CD4-positive, alpha-beta T cell (primary cell): ENCODE measurements around the gene STK26. TPM values are rescaled to one million over a fixed set of nuclear protein-coding genes. Genes with fewer than 3 reads are reported as not detected.

Experiments
- ATAC-seq: fragments of 200-7000 bp; cut with Tn5 transposase; one replicate; pipeline ENCODE4 v1.10.0; 2022; ENCODE audit warnings: mild to moderate bottlenecking; ENCODE audit not compliant: poor library complexity
- CTCF ChIA-PET: fragments of 350-600 bp; sonication (Branson Sonifier 250); formaldehyde crosslinking; loops from one replicate; lab custom pipeline; 2021; ENCODE audit warnings: antibody characterized with exemption, inconsistent platforms; lab: Charles Lee
- POLR2A ChIA-PET: fragments of 350-600 bp; sonication (Branson Sonifier 250); formaldehyde crosslinking; loops from one replicate; lab custom pipeline; 2021; ENCODE audit warnings: antibody characterized with exemption, inconsistent platforms; lab: Charles Lee
- DNase-seq, 14 experiments: peaks; one replicate each; pipeline ENCODE4 v3.0.0-alpha.2; 2013 to 2020; ENCODE audit warnings: mixed read lengths in 2 of 14
- H3K27ac ChIP-seq, 2 donors: one replicate each; pipeline versions ENCODE4 v1.5.1 to v1.7.0; 2013; ENCODE audit warnings: low read length in 2 of 2, low read depth in 1 of 2, mild to moderate bottlenecking in 1 of 2
- H3K27me3 ChIP-seq, 2 experiments: 1 replicate in 1 of 2; 2 replicates in 1 of 2; pipeline versions ENCODE4 v1.6.1 to v1.7.0; 2013; ENCODE audit warnings: low read length in 2 of 2, control low read depth in 1 of 2, mild to moderate bottlenecking in 1 of 2, moderate library complexity in 1 of 2; ENCODE audit not compliant: insufficient read depth in 2 of 2, control insufficient read depth in 1 of 2
- H3K36me3 ChIP-seq: one replicate; pipeline ENCODE4 v1.6.1; 2013; ENCODE audit warnings: low read length, control low read depth; ENCODE audit not compliant: insufficient read depth
- H3K4me1 ChIP-seq: one replicate; pipeline ENCODE4 v1.6.1; 2013; ENCODE audit warnings: low read length, control low read depth; ENCODE audit not compliant: insufficient read depth
- H3K4me3 ChIP-seq: one replicate; pipeline ENCODE4 v1.5.1; 2013; ENCODE audit warnings: mild to moderate bottlenecking, low read length, moderate library complexity
- H3K9me3 ChIP-seq, 2 experiments: 1 replicate in 1 of 2; 2 replicates in 1 of 2; pipeline versions ENCODE4 v1.6.1 to v1.7.0; 2013; ENCODE audit warnings: low read length in 2 of 2, mild to moderate bottlenecking in 2 of 2, control low read depth in 1 of 2, moderate library complexity in 1 of 2; ENCODE audit not compliant: control insufficient read depth in 1 of 2, insufficient read depth in 1 of 2
- H3K27ac Mint-ChIP-seq: one replicate; pipeline ENCODE4 v1.8.0; 2020; ENCODE audit warnings: mixed read lengths
- H3K27me3 Mint-ChIP-seq: one replicate; pipeline ENCODE4 v1.8.0; 2021; ENCODE audit warnings: mixed read lengths
- H3K36me3 Mint-ChIP-seq: one replicate; pipeline ENCODE4 v1.8.0; 2021; ENCODE audit warnings: low read depth, mixed read lengths
- H3K4me1 Mint-ChIP-seq: one replicate; pipeline ENCODE4 v1.8.0; 2021; ENCODE audit warnings: low read depth, mixed read lengths
- H3K4me3 Mint-ChIP-seq: one replicate; pipeline ENCODE4 v1.8.0; 2020; ENCODE audit warnings: mild to moderate bottlenecking, mixed read lengths
- H3K9me3 Mint-ChIP-seq: one replicate; pipeline ENCODE4 v1.8.0; 2020; ENCODE audit warnings: mixed read lengths
- intact Hi-C, 2 experiments: fragments of 100-400 bp; cut with DNase I in 1 of 2; cut with micrococcal nuclease in 1 of 2; formaldehyde crosslinking; loops; one replicate each; pipeline versions ENCODE4 v1.15.1 to v1.9.0; 2023 to 2025; cut with DNase I, micrococcal nuclease
- total RNA-seq, 174 experiments: library from RNA in 2 of 174; stranded (reverse) in 2 of 174; gene quantifications; one replicate each; pipeline ENCODE4 v1.2.3 and lab custom pipeline; 2021 to 2026
- TF ChIP-seq, protein P1 (sequence below): fragments of 200-600 bp; IDR thresholded peaks from one replicate; pipeline ENCODE4 v1.8.0; 2022; ENCODE audit warnings: antibody characterized with exemption, mild to moderate bottlenecking

Gene STK26
- total RNA-seq, 2 experiments from 2014 or later = 25.2 to 27.9 TPM

DNA sequence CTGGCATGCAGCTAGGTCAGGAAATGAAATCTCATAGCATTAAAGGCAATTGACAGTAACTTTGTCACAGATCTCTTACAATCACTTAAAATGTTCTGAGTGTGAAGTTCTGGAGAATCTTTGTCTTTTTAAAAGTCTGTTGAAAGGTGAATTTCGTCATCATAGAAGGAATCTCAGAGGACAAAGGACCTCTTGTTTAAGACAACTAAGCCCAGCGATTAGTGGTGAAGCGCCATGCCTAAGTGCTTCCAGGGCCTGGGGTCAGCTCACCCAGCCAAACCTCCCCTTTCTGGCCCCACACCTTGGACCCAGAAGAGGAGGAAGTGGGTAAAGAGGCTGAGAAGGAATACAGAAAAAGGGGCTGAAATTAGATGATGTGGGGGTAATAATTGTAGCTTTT, 96.2 kb downstream of the STK26 start:
- Histone ChIP-seq H3K27me3 (no peaks in the 10 kb centered on the region), H3K27ac (no peak overlapping the region), H3K36me3 (no peaks in the 10 kb centered on the region), H3K4me1 (no peaks in the 10 kb centered on the region), H3K4me3 (no peak overlapping the region), H3K9me3 (no peaks in the 10 kb centered on the region)
- intact Hi-C loops = no loop called here
- no peak for DNase-seq
- CTCF ChIA-PET = no interaction called here
- H3K9me3 Mint-ChIP-seq = no peaks in the 10 kb centered on the region
- TF ChIP-seq, protein P1, sequence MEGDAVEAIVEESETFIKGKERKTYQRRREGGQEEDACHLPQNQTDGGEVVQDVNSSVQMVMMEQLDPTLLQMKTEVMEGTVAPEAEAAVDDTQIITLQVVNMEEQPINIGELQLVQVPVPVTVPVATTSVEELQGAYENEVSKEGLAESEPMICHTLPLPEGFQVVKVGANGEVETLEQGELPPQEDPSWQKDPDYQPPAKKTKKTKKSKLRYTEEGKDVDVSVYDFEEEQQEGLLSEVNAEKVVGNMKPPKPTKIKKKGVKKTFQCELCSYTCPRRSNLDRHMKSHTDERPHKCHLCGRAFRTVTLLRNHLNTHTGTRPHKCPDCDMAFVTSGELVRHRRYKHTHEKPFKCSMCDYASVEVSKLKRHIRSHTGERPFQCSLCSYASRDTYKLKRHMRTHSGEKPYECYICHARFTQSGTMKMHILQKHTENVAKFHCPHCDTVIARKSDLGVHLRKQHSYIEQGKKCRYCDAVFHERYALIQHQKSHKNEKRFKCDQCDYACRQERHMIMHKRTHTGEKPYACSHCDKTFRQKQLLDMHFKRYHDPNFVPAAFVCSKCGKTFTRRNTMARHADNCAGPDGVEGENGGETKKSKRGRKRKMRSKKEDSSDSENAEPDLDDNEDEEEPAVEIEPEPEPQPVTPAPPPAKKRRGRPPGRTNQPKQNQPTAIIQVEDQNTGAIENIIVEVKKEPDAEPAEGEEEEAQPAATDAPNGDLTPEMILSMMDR = no peak
- ATAC-seq = no peak
- H3K36me3 Mint-ChIP-seq = no peaks in the 10 kb centered on the region
- POLR2A ChIA-PET = no interaction called here
- H3K4me1 Mint-ChIP-seq = no peaks in the 10 kb centered on the region
- no peak overlapping the region for H3K4me3 Mint-ChIP-seq
- no peaks in the 10 kb centered on the region for H3K27me3 Mint-ChIP-seq
- no peak overlapping the region for H3K27ac Mint-ChIP-seq

DNA sequence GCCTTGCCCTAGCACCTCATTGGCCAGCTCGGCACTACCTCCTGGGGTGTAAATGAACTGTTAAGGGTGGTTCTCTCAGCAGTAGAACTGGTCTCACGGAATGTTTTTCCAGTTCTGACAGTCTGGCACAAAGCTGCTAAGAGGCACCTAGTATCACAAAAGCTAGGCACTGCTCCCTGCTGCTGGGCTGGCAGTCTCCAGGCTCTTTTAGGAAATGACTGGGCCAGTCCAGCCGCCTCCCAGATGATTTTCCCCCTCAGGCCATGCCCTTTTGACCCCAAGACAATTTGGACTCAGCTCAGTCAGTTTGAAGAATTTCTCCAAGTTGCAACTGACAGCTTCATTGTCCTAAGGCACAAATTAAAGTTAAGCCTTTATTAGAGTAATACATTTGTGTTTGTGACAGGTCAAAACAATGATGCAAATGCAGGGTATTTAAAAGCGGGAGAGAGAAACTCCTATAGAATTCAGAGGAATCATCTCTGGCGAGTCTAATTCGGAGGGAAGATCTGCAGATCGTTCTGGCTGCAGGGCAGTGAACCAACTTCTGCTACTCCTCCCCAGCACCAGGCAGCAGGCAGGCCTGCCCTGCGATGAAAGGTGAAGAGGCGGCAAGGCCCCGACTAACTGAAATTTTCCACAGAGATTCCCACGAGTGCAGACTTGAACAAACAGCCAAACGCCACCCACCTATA, 96.9 kb downstream of the STK26 start:
- ChIA-PET CTCF (no interaction called here), POLR2A (no interaction called here)
- no peak overlapping the region for H3K27ac ChIP-seq

DNA sequence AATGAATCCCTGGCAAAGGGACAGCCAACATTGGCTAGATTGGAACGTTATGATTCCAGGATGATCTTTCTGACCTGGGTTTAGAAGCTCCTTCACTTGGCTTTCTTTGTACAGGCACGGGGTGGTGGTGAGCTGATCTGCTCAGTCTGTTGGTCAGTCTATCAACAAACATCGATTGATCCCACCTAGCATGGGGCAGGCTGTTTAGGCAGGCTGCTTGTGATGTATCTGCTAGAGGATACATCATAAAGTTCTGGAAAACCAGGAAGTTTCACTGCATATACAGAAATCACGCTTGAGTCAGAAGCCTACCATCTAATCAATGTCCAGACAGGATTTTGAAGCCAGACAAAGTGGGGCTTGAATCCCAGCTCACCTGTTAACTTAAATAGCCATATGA, 97.8 kb downstream of the STK26 start:
- intact Hi-C loops = no loop called here
- CTCF ChIA-PET = no interaction called here

More for the DNA sequence above, 96.9 kb downstream of the STK26 start:
- Mint-ChIP-seq H3K27me3 (no peaks in the 10 kb centered on the region), H3K4me1 (no peaks in the 10 kb centered on the region), H3K36me3 (no peaks in the 10 kb centered on the region), H3K4me3 (no peak overlapping the region), H3K9me3 (no peaks in the 10 kb centered on the region), H3K27ac (no peak overlapping the region)
- intact Hi-C loops = no loop called here
- Histone ChIP-seq H3K36me3 (no peaks in the 10 kb centered on the region), H3K27me3 (no peaks in the 10 kb centered on the region), H3K4me3 (no peak overlapping the region), H3K4me1 (no peaks in the 10 kb centered on the region), H3K9me3 (no peaks in the 10 kb centered on the region)
- TF ChIP-seq, protein P1 = no peak
- no peak for ATAC-seq
- DNase-seq = no peak

More for the DNA sequence above, 97.8 kb downstream of the STK26 start:
- no peak overlapping the region for H3K27ac ChIP-seq
- no peaks in the 10 kb centered on the region for H3K9me3 ChIP-seq
- no peak overlapping the region for H3K4me3 ChIP-seq
- H3K4me1 ChIP-seq = no peaks in the 10 kb centered on the region
- POLR2A ChIA-PET = no interaction called here
- no peaks in the 10 kb centered on the region for H3K27me3 ChIP-seq
- DNase-seq = no peak
- Mint-ChIP-seq H3K9me3 (no peaks in the 10 kb centered on the region), H3K27ac (no peak overlapping the region), H3K27me3 (no peaks in the 10 kb centered on the region), H3K36me3 (no peaks in the 10 kb centered on the region), H3K4me1 (no peaks in the 10 kb centered on the region), H3K4me3 (no peak overlapping the region)
- no peak for ATAC-seq
- TF ChIP-seq, protein P1 = no peak
- no peaks in the 10 kb centered on the region for H3K36me3 ChIP-seq

Other genes starting within 250 kb of the STK26 start
- gene FRMD7, start 104.7 kb downstream of the STK26 start, total RNA-seq = not detected
- 10 to 100 TPM; 51.9 to 52.0 TPM for gene RAP2C, start 196.1 kb downstream of the STK26 start, total RNA-seq